Activated gamma-delta T cell (primary cell): ENCODE data around the gene PITPNM2.
A peak's percentile ranks its signal among the peaks of the same experiment; 100 is the strongest.

Experiments used
- DNase-seq: peaks from one replicate; lab custom pipeline; 2025; lab: John Stamatoyannopoulos, UW
- total RNA-seq, 2 donors: gene quantifications; one replicate each; lab custom pipeline; 2026; lab: John Stamatoyannopoulos, UW

PITPNM2 gene
- 9.9 to 21.9 reads per million in 2 donors for total RNA-seq

GRCh38 chr12:123150744-123151456 is at the start of gene PITPNM2:
Gene PITPNM2, minus strand, starts transcription at chr12:123151090. Its CDS starts 116,500 bp downstream, at chr12:123034590.
- DNase-seq = peak; percentile 41

- no peak for DNase-seq
Observed at GRCh38 chr12:123200414-123200813, 49.5 kb upstream of the PITPNM2 start.

- DNase-seq = no peak
Observed at GRCh38 chr12:123199936-123200335, 49.0 kb upstream of the PITPNM2 start.

GRCh38 chr12:123187637-123188036 is 36.7 kb upstream of the PITPNM2 start:
- no peak for DNase-seq

GRCh38 chr12:123180171-123180570 is 29.3 kb upstream of the PITPNM2 start:
- DNase-seq = no peak

- DNase-seq = no peak
Observed at GRCh38 chr12:123171967-123172366, 21.1 kb upstream of the PITPNM2 start.

- no peak for DNase-seq
Observed at GRCh38 chr12:123167329-123167728, 16.4 kb upstream of the PITPNM2 start.

- no peak for DNase-seq
Observed at GRCh38 chr12:123165537-123165936, 14.6 kb upstream of the PITPNM2 start.

- DNase-seq = no peak
Observed at GRCh38 chr12:123164710-123165261, 13.9 kb upstream of the PITPNM2 start.

- no peak for DNase-seq
Observed at GRCh38 chr12:123164222-123164621, 13.3 kb upstream of the PITPNM2 start.

- DNase-seq = no peak
Observed at GRCh38 chr12:123163227-123163626, 12.3 kb upstream of the PITPNM2 start.

- DNase-seq = no peak
Observed at GRCh38 chr12:123160801-123161487, 10.1 kb upstream of the PITPNM2 start.

GRCh38 chr12:123153906-123154305 is 3.0 kb upstream of the PITPNM2 start:
- DNase-seq = no peak

- DNase-seq = no peak
Observed at GRCh38 chr12:123152833-123153232, 1.9 kb upstream of the PITPNM2 start.

GRCh38 chr12:123151457-123152454 is 866 bp upstream of the PITPNM2 start:
- no peak for DNase-seq

GRCh38 chr12:123150275-123150743 is 581 bp downstream of the PITPNM2 start:
- peak; percentile 18 for DNase-seq

- no peak for DNase-seq
Observed at GRCh38 chr12:123149501-123150274, 1.2 kb downstream of the PITPNM2 start.

GRCh38 chr12:123149088-123149487 is 1.8 kb downstream of the PITPNM2 start:
- no peak for DNase-seq

GRCh38 chr12:123148655-123149054 is 2.2 kb downstream of the PITPNM2 start:
- no peak for DNase-seq

- no peak for DNase-seq
Observed at GRCh38 chr12:123148223-123148622, 2.7 kb downstream of the PITPNM2 start.

- no peak for DNase-seq
Observed at GRCh38 chr12:123145211-123145610, 5.7 kb downstream of the PITPNM2 start.
